ENCODE data around the gene PTPN14. TPM values are rescaled to one million over a fixed set of nuclear protein-coding genes. Genes with fewer than 3 reads are reported as not detected.

PTPN14 gene
- total and polyA plus RNA-seq, 2 of the 4 experiments (the other 2 are of a cell fraction) = 21.5 to 31.7 TPM

DNA sequence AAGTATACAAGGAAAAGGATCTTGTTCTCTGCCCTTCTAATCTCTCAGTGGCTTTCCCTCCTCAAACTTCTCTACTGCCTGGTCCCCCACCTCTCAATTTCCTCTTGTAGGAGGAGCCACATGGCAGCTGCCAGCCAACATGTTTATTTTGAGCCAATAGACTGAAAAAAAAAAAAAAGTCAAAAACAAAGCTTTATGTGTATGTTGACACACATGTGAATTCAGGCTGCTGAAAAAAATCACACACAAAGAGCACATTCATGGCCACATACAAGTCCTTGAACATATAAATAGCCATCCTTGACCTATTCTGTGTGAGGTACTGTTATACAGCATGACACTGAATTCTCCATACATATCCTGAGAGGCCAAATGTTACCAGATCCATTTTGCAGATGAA is 3.7 kb downstream of the PTPN14 start:
- in situ Hi-C loops (cut with MboI; ENCODE audit: low sequenced_read_pairs) (no loop called here), intact Hi-C loops (cut with micrococcal nuclease) (no loop called here), dilution Hi-C loops (cut with HindIII; ENCODE audit: low sequenced_read_pairs, unreplicated experiment) (no loop called here)
- Histone ChIP-seq H3K4ac (ENCODE audit: low read depth, low read length) (no peak overlapping the region), H3K9me1 (ENCODE audit: insufficient read depth, low read length) (peaks cover 11% of the 10 kb centered on the region), H3K27ac (ENCODE audit: insufficient read depth, low read length) (no peak overlapping the region), H2BK15ac (ENCODE audit: low read depth, low read length) (no peak overlapping the region), H2AK5ac (ENCODE audit: low read depth, low read length) (no peak overlapping the region), H3K79me1 (ENCODE audit: low read depth in 1 of 2, low read length in 2 of 2) (peaks cover 0 to 68% of the 10 kb centered on the region in 2 experiments; a peak in 3 of 4 replicates), H2BK20ac (ENCODE audit: low read depth, low read length) (no peak overlapping the region), H2BK5ac (ENCODE audit: low read depth, low read length, poor library complexity, severe bottlenecking) (no peak overlapping the region), H3K56ac (ENCODE audit: extremely low read depth, insufficient read depth, low read length) (no peak overlapping the region), H3K4me1 (ENCODE audit: control insufficient read depth, insufficient read depth, low read length) (peaks cover 5% of the 10 kb centered on the region), H4K5ac (ENCODE audit: low read depth, low read length) (no peak overlapping the region), H3K4me3 (ENCODE audit: insufficient read depth, low read depth, low read length) (no peak overlapping the region), H3K14ac (replicated peaks; ENCODE audit: low read depth, low read length) (no peak overlapping the region), H3K27me3 (ENCODE audit: control insufficient read depth, insufficient read depth, low read length) (no peaks in the 10 kb centered on the region), H3K4me2 (ENCODE audit: low read depth, low read length) (peak overlapping the region; percentile 52), H4K91ac (ENCODE audit: insufficient read depth, low read depth, low read length) (no peak overlapping the region), H2AK9ac (replicated peaks; ENCODE audit: low read depth, low read length, poor library complexity) (no peak overlapping the region), H3K9ac (ENCODE audit: low read depth, low read length) (no peak overlapping the region), H3K23ac (ENCODE audit: low read depth, low read length) (no peak overlapping the region), H3K9me3 (ENCODE audit: control insufficient read depth, insufficient read depth, low read length) (no peaks in the 10 kb centered on the region), H4K20me1 (ENCODE audit: insufficient read depth, low read length) (peaks cover 74% of the 10 kb centered on the region), H3K18ac (ENCODE audit: low read depth, low read length) (no peak overlapping the region; the same call in 1 of the 2 replicates), H4K8ac (ENCODE audit: low read depth in 2 of 2, low read length in 2 of 2) (no peak overlapping the region), H2AFZ (replicated peaks; ENCODE audit: low read length, poor library complexity) (no peak overlapping the region), H3K36me3 (ENCODE audit: control insufficient read depth, insufficient read depth, low read length) (peaks cover 5% of the 10 kb centered on the region), H2BK120ac (ENCODE audit: low read depth, low read length) (no peak overlapping the region)
- BruUV-seq (replicated peaks) = no TSS peak
- ATAC-seq (ENCODE audit: low read depth) (no peak), DNase-seq (no peak)
- ChIA-PET POLR2A (ENCODE audit: unreplicated experiment) (interaction anchor here (0.5 kb wide), 1 partner anchor 37 kb away, joined by 3 read pairs; no protein-coding TSS in a partner anchor), CTCF (interaction anchor here (0.6 to 1.3 kb wide), 4 partner anchors 12 to 37 kb away, joined by 3 read pairs; no protein-coding TSS in a partner anchor)
- no peak for TF ChIP-seq MXI1 (IDR thresholded peaks at IDR 0.05; ENCODE audit: borderline replicate concordance, low read depth, low read length)
- no peak for TF ChIP-seq CHD1 (IDR thresholded peaks at IDR 0.05; ENCODE audit: low read depth, low read length)
- no peak for TF ChIP-seq MAFK (IDR thresholded peaks at IDR 0.05; ENCODE audit: low read depth, low read length)
- TF ChIP-seq SMC3 (IDR thresholded peaks at IDR 0.05; ENCODE audit: low read depth, low read length) = no peak
- no peak for TF ChIP-seq USF2 (IDR thresholded peaks at IDR 0.05; ENCODE audit: low read depth, low read length)
- TF ChIP-seq CTCF (conservative IDR thresholded peaks at IDR 0.05; ENCODE audit: low read depth, low read length) = no peak
- no peak for TF ChIP-seq FOS (IDR thresholded peaks at IDR 0.05; ENCODE audit: low read depth, low read length)
- TF ChIP-seq, protein P1, sequence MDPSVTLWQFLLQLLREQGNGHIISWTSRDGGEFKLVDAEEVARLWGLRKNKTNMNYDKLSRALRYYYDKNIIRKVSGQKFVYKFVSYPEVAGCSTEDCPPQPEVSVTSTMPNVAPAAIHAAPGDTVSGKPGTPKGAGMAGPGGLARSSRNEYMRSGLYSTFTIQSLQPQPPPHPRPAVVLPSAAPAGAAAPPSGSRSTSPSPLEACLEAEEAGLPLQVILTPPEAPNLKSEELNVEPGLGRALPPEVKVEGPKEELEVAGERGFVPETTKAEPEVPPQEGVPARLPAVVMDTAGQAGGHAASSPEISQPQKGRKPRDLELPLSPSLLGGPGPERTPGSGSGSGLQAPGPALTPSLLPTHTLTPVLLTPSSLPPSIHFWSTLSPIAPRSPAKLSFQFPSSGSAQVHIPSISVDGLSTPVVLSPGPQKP (IDR thresholded peaks at IDR 0.05; ENCODE audit: borderline replicate concordance, low read depth, low read length) = no peak
- TF ChIP-seq BHLHE40 (IDR thresholded peaks at IDR 0.05; ENCODE audit: low read depth, low read length) = no peak
- no peak for TF ChIP-seq CEBPB (IDR thresholded peaks at IDR 0.05; ENCODE audit: low read depth, low read length)
- no peak for TF ChIP-seq RCOR1 (IDR thresholded peaks at IDR 0.05; ENCODE audit: insufficient replicate concordance, low read length)
- no peak for TF ChIP-seq MAZ (IDR thresholded peaks at IDR 0.05; ENCODE audit: borderline replicate concordance, low read depth, low read length)
- no peak for TF ChIP-seq RAD21 (IDR thresholded peaks at IDR 0.05; ENCODE audit: low read length)
- no peak for TF ChIP-seq RFX5 (IDR thresholded peaks at IDR 0.05; ENCODE audit: low read depth, low read length)
- no peak for TF ChIP-seq POLR2A (IDR thresholded peaks at IDR 0.05; ENCODE audit: low read depth, low read length)
- TF ChIP-seq NFE2L2 (IDR thresholded peaks at IDR 0.05; ENCODE audit: low read depth, low read length) = no peak

Measured in IMR-90 (cell line).